Heart left ventricle (tissue), 13 donors: ENCODE data around the gene SIL1.

ENCODE experiments used
- POLR2A ChIP-seq, 2 donors: fragments of 450-650 bp; IDR thresholded peaks; one replicate each; pipeline ENCODE4 v1.6.1; 2017; ENCODE audit warnings: antibody characterized with exemption in 2 of 2, mild to moderate bottlenecking in 2 of 2, moderate library complexity in 2 of 2
- TF ChIP-seq, protein P1 (sequence below), 12 donors: fragments of 200-600 bp; sonication (generic) in 4 of 12; IDR thresholded peaks; one replicate each; pipeline versions ENCODE4 v1.5.0 to v1.8.0; 2018 to 2022; ENCODE audit warnings: antibody characterized with exemption in 12 of 12, mild to moderate bottlenecking in 5 of 12
- donor health status: ischemic (EF 13 %, LVEDD 7.1; RV severe dilation, severe dysfunction).
- donor health status: DM: no; HTN: yes; CAD: no.
- donor health status: DM: no; HTN: no; CAD: no.
- donor health status: ischemic (EF 25% LVEDD 6.9; RV normal size, moderate dysfunction).
- donor health status: ischemic (EF 25% LVEDD 5.7; RV mildly dilated, moderate dysfunction).
- donor health status: ischemic (EF 35%, LVEDD 5.7; RV mildly dilated, moderate dysfunction).
- donor health status: nonischemic (EF 11% LVEDD 7.7; RV severe dilation, severe dysfunction).
- donor health status: DM: yes; HTN: yes; CAD: no.
- donor health status: PGD.
- donor health status: ischemic (EF 29% LVEDD 5.4; RV normal size, mild dysfunction).
- donor health status: nonischemic (EF 23%, LVEDD 6.1; RV moderate dilation, normal function).

DNA sequence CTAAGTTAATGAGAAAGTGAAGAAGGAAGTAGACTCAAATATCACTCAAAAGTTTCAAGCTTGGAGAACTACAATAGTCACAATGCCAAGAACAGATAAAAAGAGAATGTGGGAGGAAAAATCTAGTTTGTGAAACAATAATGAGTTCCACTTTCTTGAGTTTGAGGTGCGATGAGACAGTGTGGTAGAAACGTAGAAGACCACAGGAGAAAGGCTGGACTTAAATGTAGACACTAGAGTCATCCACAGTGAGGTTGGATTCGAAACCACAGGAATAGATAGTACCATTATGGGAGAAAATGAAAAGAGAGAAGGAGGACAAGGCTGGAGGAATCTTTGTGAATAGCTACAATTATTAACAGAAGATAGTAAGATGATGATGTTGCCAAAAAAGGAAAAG is 182.0 kb downstream of the SIL1 start:
- TF ChIP-seq, protein P1, sequence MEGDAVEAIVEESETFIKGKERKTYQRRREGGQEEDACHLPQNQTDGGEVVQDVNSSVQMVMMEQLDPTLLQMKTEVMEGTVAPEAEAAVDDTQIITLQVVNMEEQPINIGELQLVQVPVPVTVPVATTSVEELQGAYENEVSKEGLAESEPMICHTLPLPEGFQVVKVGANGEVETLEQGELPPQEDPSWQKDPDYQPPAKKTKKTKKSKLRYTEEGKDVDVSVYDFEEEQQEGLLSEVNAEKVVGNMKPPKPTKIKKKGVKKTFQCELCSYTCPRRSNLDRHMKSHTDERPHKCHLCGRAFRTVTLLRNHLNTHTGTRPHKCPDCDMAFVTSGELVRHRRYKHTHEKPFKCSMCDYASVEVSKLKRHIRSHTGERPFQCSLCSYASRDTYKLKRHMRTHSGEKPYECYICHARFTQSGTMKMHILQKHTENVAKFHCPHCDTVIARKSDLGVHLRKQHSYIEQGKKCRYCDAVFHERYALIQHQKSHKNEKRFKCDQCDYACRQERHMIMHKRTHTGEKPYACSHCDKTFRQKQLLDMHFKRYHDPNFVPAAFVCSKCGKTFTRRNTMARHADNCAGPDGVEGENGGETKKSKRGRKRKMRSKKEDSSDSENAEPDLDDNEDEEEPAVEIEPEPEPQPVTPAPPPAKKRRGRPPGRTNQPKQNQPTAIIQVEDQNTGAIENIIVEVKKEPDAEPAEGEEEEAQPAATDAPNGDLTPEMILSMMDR (IDR thresholded peaks at IDR 0.05) = no peak
- TF ChIP-seq POLR2A (IDR thresholded peaks at IDR 0.05) = no peak
